NCI-H1105 (cell line): ENCODE results near the gene SLC25A33.
"Not testable (repeated sequence)": the region's sequence is repeated elsewhere in the genome, so short reads cannot be mapped to it uniquely, and the experiment has no call there.

Experiments used
- DNase-seq: peaks from one replicate; lab custom pipeline; 2025; lab: John Stamatoyannopoulos, UW

SLC25A33 gene

DNA sequence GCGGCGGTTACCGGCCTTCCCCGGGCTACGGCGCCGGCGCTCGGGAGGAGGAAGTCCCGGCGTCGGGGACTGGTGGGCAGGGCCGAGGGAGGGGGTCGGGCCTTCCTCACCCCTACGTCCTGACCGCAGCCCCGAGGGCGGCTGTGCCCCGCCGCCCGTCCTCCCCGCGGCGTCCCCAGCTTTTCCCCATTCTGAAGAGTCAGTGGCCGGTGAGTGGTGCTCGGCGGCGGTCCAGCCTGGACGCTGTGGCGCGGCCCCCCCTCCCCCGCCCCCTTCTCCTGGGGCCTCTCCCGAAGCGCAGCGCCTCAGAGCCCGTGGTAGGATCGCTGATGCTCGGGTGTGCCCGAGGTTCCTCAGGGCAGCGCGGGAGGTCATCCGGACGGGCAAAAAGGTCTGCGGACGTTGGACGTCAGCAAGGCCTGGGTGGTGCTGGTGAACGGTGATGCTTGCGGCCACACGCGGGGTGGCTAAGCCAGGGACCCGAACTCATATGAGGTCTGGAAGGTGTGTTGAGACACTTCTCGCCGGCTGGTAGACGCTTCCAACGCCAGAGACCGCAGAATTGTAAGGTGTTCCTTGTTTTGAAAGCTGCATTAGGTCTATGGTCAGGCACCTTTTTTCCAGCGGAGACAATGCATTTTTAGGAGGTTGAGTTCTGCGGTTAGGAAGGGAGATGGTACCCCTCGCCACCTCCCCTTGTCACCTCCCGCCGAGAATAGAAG lies 725 bp downstream of the SLC25A33 start:
- peak; percentile 35 for DNase-seq

DNA sequence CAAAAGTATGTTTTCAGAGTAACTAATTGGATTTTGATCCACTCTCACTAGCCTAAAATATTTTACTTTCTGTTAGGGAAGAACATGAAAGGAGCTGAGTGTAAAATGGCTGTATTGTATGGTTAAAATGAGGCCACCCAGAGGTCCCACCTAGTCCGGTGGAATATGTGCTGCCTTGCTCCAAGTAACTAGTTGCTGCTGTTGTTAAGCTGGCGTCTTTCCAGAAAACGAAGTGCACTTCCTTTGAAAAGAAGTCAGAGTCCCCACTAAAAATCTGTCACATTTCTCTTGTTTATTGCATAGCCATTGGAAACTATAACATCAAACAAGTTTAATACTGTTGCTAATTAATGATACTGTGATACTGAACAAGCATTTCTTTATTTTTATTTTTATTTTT lies 3.2 kb downstream of the SLC25A33 start:
- DNase-seq = peak; percentile 24

DNA sequence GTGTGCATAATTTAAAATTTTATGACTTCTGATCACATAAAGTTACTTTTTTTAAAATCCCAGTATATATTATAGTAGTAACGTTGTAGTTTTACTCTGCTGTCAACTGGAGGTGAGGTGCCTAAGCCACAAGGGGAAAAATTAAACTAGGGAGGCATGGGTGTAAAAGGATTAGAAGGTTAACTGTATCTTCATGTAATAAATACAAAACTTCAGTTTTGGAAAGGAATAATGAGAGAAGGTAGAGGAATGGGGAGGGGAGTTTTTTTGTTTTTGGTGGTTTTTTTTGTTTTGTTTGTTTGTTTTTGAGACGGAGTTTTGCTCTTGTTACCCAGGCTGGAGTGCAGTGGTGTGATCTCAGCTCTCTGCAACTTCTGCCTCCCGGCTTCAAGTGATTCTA lies 5.7 kb downstream of the SLC25A33 start:
- no peak for DNase-seq

DNA sequence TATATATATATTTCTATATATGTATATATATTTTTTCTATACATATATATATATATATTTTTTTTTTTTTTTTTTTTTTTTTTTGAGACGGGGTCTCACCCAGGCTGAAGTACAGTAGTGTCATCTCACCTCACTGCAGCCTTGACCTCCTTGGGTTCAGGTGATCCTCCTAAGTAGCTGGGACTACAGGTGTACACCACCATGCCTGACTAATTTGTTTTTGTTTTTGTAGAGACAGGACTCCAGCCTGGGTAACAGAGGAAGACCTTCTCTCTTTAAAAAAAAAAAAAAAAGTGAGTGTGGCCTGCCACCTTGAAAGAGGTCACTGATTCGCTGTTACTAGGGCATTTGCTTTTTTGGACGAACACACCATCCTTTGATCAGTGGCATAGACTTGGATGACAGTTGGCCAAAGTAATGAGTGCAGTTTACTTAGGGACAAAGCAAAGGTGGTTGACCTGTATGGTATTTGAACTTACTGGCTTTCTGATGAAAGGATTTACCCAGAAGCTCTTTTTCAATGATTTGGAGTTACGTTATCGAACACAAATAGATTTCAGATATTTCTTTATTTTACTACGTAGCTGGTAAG lies 10.8 kb downstream of the SLC25A33 start:
- no peak for DNase-seq

DNA sequence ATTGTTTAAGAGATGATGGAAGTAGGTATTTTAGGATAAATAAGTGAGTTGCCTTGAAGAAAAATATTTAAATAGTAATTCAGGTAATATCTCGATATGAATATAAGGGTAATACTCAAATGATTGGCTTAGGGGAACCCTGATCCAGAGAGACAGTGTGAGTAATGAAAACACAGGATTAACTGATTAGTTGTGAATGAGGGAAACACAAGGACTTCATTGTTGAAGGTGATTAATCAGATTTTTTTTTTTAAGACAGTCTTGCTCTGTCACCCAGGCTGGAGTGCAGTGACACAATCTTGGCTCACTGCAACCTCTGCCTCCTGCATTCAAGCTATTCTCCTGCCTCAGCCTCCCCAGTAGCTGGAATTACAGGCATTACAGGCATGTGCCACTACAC lies 12.7 kb downstream of the SLC25A33 start:
- DNase-seq = no peak

DNA sequence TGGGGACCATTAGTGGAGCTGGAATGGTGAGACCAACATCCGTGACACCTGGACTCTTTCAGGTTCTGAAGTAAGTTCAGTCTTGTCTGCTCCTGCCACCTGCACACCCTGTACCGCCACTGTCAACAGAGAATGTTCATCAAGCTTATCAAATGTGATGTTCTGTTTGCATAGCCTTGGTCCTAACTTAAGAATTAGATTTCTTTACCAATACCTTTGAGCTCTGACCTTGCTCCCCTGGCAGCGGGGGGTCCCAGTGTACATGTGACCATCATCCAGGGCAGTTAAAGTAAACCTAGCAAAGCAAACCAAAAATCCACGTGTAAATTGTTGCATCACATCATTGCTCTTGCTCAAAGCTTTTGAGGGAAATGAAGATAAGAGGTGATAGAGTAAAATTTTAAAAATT lies 14.5 kb downstream of the SLC25A33 start:
- no peak for DNase-seq

DNA sequence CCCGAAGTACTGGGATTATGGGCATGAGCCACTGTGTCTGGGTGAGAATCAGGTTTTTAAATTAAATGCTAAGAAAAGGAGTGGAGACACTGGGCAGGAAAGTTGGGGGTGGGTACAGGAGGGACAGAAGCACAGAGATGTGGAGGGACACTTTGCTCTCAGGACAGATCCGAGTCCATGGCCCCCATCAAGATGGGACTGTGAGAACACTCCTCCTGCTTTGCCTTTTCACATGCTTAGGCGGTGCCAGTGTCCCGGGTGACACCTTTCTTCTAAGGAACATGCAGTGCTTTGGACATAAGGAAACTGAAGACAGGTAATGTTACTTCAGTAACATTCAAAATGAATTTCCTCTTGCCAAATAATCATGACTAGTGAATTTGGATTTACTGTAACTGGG lies 16.7 kb downstream of the SLC25A33 start:
- DNase-seq = no peak

DNA sequence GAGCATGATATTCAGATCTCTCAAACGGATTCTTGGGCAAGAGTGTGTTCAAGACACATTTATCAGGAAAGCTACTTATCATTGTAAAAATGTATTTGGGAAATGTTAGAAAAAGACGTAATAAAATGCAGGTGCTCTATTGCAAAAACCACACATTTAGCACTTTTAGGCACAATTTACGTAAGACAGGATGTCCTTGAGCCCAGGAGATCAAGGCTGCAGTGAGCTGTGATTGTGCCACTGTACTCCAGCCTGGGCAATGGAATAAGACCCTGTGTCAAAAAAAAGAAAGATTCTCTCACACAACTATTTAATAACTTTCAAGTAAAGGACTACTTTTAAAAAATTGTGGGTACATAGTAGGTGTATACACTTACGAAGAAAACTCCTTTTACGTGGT lies 18.4 kb downstream of the SLC25A33 start:
- DNase-seq = no peak

DNA sequence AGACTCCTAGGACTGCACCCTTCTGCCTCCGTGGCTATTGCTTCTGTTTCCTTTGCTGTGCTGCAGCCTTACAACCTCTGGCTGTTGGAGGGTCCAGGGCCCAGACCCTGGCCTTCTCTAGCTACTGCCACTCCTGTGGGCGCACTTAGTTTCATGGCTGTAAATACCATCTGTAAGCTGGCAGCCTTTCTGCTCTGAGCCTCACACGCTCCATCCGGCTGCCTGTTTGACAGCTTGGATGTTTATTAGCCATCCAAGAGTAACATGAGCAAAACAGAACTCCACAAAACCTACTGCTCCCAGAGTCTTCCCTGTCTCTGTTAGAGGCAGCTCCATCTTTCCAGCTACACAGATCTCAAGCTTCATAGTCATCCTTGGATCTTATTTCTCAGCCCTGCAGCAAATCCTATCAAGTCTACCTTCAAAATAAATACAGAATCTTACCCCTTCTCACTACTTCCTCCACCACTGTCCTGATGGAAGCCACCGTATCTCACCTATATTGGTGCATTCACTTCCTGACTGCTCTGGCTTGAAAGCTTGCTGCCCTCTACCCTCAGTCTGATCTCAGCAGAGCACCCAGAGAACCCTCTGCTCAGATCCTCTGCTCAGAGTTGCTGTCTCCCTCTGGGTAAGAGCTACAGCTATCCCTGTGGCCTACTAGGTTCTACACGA lies 19.1 kb downstream of the SLC25A33 start:
- DNase-seq = no peak

DNA sequence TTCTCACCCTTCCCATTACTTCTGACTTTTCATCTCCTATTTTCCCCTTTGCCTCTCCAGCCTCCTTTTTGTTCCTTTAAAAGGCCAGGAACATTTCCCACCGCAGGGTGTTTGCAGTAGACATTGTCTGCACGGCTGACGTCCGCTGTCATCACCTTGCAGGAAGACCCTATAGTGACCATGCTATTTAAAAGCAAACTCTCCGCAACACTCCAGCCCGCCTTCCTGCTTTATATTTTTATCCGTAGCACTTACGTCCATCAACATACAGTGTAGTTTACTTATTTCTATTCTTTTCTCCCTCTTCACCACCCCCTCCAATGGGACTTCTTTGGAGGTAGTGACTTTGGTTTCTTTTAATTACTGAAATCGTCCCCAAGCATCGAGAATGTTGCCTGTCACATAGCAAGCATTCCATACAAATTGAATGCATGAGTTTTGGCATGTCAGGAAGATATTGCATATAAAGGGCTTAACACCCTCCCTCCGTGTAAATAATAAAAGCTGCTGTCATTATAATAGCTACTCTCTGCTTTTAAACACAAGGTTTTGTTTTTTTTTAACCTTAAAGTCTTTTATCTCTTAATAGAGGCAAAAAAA lies 19.8 kb downstream of the SLC25A33 start:
- DNase-seq = no peak

DNA sequence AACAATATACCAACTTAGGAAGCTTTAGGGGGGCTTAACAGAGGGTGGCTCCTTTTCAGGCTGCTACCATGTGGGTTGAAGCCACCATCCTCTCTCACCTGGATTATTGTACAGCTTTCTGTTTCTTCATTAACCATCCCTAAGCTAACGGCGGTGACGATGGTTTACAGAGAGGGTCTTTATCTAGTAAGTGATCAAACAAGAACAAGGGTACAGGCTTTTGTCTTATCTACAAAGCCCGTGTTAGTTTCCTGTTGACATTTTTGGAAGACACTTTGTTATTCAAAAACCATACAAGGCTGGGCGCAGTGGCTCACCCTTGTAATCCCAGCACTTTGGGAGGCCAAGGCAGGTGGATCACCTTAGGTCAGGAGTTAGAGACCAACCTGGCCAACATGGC lies 20.4 kb downstream of the SLC25A33 start:
- no peak for DNase-seq

DNA sequence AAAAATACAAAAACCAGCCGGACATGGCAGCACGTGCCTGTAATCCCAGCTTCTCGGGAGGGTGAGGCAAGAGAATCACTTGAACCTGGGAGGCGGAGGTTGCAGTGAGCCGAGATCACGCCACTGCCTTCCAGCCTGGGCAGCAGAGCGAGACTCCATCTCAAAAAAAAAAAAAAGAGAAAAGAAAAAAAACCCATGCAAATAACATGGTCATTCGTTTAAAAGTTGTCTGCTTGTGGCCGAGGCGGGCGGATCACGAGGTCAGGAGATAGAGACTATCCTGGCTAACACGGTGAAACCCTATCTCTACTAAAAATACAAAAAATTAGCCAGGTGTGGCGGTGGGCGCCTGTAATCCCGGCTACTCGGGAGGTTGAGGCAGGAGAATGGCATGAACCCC lies 20.8 kb downstream of the SLC25A33 start:
- DNase-seq = not testable (repeated sequence)

DNA sequence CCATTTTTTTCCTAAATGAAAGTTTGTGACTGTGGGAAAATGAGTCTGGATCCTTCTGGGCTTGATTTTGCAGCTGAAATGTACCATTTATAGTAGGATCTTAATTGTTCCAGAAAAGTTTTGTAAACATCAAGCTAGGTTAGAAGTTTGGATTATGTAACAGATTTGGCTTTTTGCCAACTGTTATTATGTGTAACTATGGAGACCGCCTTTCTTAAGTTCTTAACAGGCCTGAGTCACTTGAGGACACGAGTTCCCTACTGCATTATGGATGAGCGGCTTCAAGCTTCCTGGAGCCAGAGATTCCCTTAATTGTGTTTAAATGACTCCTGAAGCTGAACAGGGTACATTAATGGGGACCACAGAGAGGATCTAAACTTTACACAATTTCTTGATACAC lies 22.2 kb downstream of the SLC25A33 start:
- DNase-seq = peak; percentile 53

DNA sequence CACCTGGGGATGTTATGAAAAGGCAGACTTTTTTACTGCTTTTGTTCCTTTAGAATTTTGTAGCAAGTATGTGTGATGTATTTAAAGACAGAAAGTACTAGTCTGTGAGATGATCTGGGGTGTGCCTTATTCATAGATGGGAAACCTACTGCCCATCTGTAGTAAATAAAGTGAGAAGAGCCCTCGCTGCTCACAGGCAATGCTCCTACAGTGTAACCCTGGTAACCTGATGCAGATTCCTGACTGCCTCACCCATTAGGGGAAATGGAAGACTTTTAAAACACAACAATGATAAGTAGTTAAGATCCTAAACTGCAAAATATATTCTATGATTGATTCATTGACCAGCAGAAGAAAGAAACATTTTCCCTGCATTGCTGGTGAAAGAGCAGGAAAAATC lies 30.0 kb downstream of the SLC25A33 start:
- no peak for DNase-seq

DNA sequence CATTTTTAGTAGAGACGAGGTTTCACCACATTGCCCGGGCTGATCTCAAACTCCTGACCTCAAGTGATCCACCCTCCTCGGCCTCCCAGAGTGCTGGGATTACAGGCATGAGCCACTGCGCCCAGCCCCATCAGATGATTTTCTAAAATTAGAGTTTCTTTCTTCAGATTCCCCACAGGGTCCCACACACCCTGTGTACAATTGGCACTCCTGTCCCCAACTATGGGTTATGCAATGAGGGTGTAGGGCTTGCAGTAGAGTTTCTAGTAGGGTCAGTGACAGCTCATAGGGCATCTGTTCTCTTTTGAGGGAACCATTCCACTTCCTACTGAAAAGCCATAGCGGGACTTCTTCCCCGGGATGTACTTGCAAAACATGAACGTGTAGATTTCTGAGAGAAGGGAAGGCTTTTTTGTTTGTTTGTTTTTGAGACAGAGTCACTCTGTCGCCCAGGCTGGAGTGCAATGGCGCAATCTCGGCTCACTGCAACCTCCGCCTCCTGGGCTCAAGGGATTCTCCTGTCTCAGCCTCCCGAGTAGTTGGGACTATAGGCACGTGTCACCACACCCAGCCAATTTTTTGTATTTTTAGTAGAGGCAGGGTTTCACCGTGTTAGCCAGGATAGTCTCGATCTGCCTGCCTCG lies 31.7 kb downstream of the SLC25A33 start:
- DNase-seq = not testable (repeated sequence)

DNA sequence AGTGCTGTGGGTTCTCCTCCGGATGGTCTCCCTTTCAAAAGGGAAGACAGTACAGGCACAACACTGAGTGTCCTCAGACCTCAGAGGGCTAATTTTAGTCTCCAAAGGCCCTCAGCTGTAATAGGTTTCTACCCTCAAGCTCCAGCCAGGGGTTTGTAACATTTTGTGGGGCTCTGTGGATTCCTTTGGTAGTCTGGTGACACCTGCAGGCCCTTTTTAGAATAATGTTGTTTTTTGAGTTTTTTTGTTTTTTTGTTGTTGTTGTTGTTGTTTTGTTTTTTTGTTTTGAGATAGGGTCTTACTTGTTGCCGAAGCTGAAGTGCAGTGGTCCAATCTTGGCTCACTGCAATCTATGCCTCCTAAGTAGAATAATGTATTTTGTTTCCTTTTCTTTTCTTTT lies 34.5 kb downstream of the SLC25A33 start:
- DNase-seq = no peak

DNA sequence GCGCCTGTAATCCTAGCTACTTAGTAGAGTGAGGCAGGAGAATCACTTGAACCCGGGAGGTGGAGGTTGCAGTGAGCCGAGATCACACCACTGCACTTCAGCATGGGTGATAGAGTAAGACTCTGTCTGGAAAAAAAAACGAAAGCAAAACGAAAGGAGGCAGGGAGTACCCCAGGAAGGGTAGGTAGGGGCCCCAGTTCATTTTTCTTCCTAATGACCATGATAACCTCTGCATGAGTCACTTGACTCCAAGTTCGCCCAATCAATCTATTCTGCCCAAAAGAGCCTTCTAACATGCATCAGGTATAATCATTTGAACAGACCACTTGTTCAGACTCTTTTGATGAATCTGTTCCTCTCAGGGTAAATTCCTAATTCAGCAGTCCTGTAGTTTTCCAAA lies 36.2 kb downstream of the SLC25A33 start:
- DNase-seq = no peak

DNA sequence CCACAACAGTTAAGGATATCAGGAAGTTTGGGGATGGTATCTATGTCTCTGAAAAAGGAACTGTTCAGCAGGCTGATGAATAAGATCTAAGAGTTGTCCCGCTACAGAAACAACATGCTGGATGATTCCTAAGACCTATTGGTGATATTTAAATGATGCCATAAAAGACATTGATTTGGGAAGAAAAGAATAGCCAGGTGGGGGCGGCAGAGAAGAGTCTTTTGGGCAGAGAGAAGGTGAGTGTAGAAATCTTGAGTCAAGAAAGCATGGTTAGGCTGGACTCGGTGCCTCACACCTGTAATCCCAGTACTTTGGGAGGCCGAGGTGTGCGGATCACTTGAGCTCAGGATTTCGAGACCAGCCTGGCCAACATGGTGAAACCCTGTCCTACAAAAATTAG lies 37.6 kb downstream of the SLC25A33 start:
- no peak for DNase-seq

DNA sequence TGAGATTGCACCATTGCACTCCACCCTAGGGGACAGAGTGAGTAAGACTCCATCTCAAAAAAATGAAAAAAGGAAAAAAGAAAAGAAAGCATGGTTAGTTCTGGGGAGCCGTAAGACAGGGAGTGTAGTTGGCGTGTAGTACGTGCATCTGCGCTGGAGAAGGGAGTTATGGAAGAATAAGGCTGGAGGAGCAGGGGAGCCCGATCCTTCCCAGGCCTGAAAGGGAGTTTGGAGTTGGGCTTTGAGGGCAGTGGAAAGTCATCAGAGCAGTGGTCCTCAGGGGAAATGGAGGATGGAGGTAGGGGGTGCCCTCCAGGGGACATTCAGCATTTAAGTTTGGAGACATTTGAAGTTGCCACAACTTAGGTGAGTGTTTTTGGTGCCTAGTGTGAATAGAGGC lies 38.2 kb downstream of the SLC25A33 start:
- DNase-seq = no peak

DNA sequence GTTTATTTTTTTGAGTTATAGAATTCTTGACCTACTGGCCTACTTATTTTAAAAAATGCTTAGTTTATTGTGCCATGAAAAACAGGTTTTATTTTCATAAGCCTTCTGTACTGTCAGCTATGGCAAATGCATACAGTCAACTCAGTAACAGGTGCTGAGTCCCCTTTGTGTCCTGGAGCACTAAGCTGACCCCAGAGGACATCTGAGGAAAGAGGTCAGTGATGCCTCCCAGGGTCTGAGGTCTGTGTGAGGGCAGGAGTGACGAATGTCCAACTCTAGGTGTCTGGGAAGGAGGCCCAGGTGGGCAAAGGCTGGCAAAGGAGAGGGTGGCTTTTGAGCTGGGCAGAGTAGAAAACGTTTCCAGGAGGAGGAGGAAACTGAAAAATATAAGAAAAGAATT lies 41.7 kb downstream of the SLC25A33 start:
- no peak for DNase-seq

DNA sequence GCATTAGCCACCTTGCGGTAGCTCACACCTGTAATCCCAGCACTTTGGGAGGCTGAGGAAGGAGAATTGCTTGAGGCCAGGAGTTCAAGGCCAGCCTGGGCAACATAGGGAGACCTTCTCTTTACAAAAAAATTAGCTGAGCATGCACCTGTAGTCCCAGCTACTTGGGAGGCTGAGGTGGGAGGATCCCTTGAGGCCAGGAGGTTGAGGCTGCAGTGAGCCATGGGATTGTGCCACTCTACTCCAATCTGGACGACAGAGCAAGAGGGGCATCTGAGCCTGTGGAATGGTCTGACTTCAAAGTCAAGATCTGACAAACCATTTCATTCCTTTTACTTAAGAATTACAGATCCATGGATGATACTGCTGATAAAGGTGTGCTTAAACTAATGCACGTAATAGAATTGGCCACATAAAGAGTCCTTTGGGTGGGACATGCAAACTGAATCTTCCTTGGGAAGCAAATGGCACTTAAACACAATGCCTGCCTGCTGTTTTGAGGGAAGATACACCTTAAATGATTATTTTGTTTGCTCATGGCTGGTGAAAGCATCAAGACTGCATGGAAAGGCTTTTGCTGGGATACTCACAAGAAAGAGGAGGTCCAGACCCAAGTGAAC lies 47.0 kb downstream of the SLC25A33 start:
- DNase-seq = no peak

DNA sequence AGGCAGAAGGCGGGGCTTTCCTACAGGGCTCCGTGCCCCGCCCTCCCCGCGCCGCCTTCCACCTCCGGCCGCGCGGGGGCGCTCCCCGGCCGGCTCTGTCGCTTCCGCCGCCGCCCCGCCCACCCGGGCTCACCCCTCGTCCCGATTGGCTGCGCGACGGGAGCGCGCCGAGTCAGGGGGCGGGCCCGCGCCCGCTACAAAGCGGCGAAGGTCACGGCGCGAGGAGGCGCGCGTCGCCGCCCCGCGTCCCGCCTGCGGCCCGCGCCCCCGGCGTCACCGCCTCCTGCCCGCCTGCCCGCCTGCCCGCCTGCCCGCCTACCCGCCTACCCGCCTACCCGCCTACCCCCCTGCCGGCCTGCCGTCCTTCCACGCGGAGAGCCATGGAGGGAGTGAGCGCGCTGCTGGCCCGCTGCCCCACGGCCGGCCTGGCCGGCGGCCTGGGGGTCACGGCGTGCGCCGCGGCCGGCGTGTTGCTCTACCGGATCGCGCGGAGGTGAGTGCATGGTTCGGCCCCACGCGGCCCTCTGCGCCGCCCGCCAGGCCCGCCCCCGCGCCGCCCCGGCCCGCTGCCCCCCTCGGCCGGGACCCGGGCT lies 49.4 kb downstream of the SLC25A33 start, which contains the start of gene TMEM201:
Gene TMEM201, plus strand, starts transcription at position 361 of the 593 bp plus-strand sequence. Its CDS starts 20 bp downstream, at position 381.
- DNase-seq = peak; percentile 95
